Activated CD4-positive, alpha-beta T cell treated with anti-CD3 and anti-CD28 coated beads, Interleukin-2, amount 10 ng/mL, durations not matched to agents 7 days and 5 days (primary cell): Measurements from ENCODE around the gene YWHAQ. TPM values are rescaled to one million over a fixed set of nuclear protein-coding genes. Genes with fewer than 3 reads are reported as not detected.

Experiments used
- CTCF ChIA-PET: fragments of 350-600 bp; sonication (Branson Sonifier 250); formaldehyde crosslinking; loops from one replicate; lab custom pipeline; 2021; ENCODE audit warnings: antibody characterized with exemption; lab: Charles Lee
- POLR2A ChIA-PET: fragments of 350-600 bp; sonication (Branson Sonifier 250); formaldehyde crosslinking; loops from one replicate; lab custom pipeline; 2021; ENCODE audit warnings: antibody characterized with exemption; lab: Charles Lee
- DNase-seq: peaks from one replicate; pipeline ENCODE4 v3.0.0-alpha.2; 2020
- H3K27ac Mint-ChIP-seq: one replicate; pipeline ENCODE4 v1.8.0; 2021; ENCODE audit warnings: mild to moderate bottlenecking, moderate library complexity, mixed read lengths
- H3K27me3 Mint-ChIP-seq: one replicate; pipeline ENCODE4 v1.8.0; 2021; ENCODE audit warnings: mixed read lengths
- H3K36me3 Mint-ChIP-seq: one replicate; pipeline ENCODE4 v1.8.0; 2021; ENCODE audit warnings: low read depth, mixed read lengths
- H3K4me1 Mint-ChIP-seq: one replicate; pipeline ENCODE4 v1.8.0; 2021; ENCODE audit warnings: mixed read lengths
- H3K4me3 Mint-ChIP-seq: one replicate; pipeline ENCODE4 v1.8.0; 2021; ENCODE audit warnings: mild to moderate bottlenecking, moderate library complexity, mixed read lengths
- H3K9me3 Mint-ChIP-seq: one replicate; pipeline ENCODE4 v1.8.0; 2021; ENCODE audit warnings: mixed read lengths
- total RNA-seq, 2 experiments: library from RNA; stranded (reverse); gene quantifications; one replicate each; pipeline ENCODE4 v1.2.3, GENCODE V29; 2021

YWHAQ gene
- total RNA-seq, 2 experiments from 2014 or later: 308 to 322 TPM

- Mint-ChIP-seq H3K27me3 (peaks cover 12% of the 10 kb centered on the region), H3K36me3 (no peaks in the 10 kb centered on the region), H3K4me1 (peaks cover 30% of the 10 kb centered on the region), H3K27ac (no peak overlapping the region), H3K9me3 (no peaks in the 10 kb centered on the region), H3K4me3 (no peak overlapping the region)
- DNase-seq: no peak
- CTCF ChIA-PET: interaction anchor here (0.6 to 1.3 kb wide), 4 partner anchors 10 to 343 kb away, joined by 3 to 5 read pairs (median 4); partner anchors contain the start of gene YWHAQ
- POLR2A ChIA-PET: no interaction called here
Observed at GRCh38 chr2:9640403-9641104, 9.8 kb upstream of the YWHAQ start.

GRCh38 chr2:9639740-9640343 is 9.0 kb upstream of the YWHAQ start:
- ChIA-PET POLR2A (no interaction called here), CTCF (interaction anchor here (0.7 to 1.3 kb wide), 3 partner anchors 9 to 87 kb away, joined by 3 to 4 read pairs (median 4); partner anchors contain the start of gene YWHAQ)

GRCh38 chr2:9639000-9639602 is 8.3 kb upstream of the YWHAQ start:
- DNase-seq: no peak
- Mint-ChIP-seq H3K4me1 (peaks cover 30% of the 10 kb centered on the region), H3K27me3 (peaks cover 16% of the 10 kb centered on the region), H3K27ac (no peak overlapping the region), H3K36me3 (no peaks in the 10 kb centered on the region), H3K9me3 (no peaks in the 10 kb centered on the region), H3K4me3 (no peak overlapping the region)
- ChIA-PET POLR2A (no interaction called here), CTCF (interaction anchor here (0.7 to 3.2 kb wide), 6 partner anchors 17 to 88 kb away, joined by 3 to 15 read pairs (median 4); no protein-coding TSS in a partner anchor)

More at GRCh38 chr2:9639740-9640343, 9.0 kb upstream of the YWHAQ start:
- Mint-ChIP-seq H3K4me1 (peaks cover 30% of the 10 kb centered on the region), H3K27me3 (peaks cover 12% of the 10 kb centered on the region), H3K9me3 (no peaks in the 10 kb centered on the region), H3K36me3 (no peaks in the 10 kb centered on the region), H3K27ac (no peak overlapping the region), H3K4me3 (no peak overlapping the region)
- no peak for DNase-seq

DNA sequence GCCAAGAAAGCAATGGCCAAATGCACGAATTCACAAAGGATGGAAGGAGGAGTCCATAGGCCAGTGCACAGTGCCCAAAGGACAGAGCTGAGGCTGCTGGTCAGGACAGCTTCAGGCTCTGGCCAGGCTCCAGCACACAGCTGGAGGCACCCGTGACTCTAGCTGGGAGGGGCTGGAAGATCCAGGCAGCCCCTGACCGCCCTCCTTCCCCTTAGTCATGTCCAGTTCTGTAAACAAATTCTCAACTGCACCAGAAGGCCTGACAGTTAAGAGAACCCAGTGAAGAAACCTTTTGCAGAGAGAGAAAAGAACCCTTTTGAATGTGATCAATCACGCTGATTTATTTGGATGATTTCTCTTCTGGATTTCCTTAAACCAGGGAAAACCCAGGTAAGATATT is 7.7 kb upstream of the YWHAQ start:
- ChIA-PET POLR2A (no interaction called here), CTCF (interaction anchor here (0.7 to 3.2 kb wide), 8 partner anchors 18 to 114 kb away, joined by 3 to 15 read pairs (median 3); no protein-coding TSS in a partner anchor)
- peaks cover 28% of the 10 kb centered on the region for H3K4me1 Mint-ChIP-seq
- no peak for DNase-seq
- no peaks in the 10 kb centered on the region for H3K36me3 Mint-ChIP-seq
- peaks cover 14% of the 10 kb centered on the region for H3K27me3 Mint-ChIP-seq
- no peak overlapping the region for H3K27ac Mint-ChIP-seq
- H3K4me3 Mint-ChIP-seq: no peak overlapping the region
- H3K9me3 Mint-ChIP-seq: no peaks in the 10 kb centered on the region

GRCh38 chr2:9637330-9637729 is 6.5 kb upstream of the YWHAQ start:
- no peaks in the 10 kb centered on the region for H3K9me3 Mint-ChIP-seq
- CTCF ChIA-PET: interaction anchor here (0.9 to 3.2 kb wide), 6 partner anchors 9 to 115 kb away, joined by 3 to 15 read pairs (median 3); no protein-coding TSS in a partner anchor

GRCh38 chr2:9634133-9634532 is 3.3 kb upstream of the YWHAQ start:
- H3K27me3 Mint-ChIP-seq: peaks cover 14% of the 10 kb centered on the region
- H3K4me1 Mint-ChIP-seq: peaks cover 21% of the 10 kb centered on the region
- POLR2A ChIA-PET: no interaction called here
- H3K36me3 Mint-ChIP-seq: peaks cover 12% of the 10 kb centered on the region
- H3K9me3 Mint-ChIP-seq: peaks cover 4% of the 10 kb centered on the region
- CTCF ChIA-PET: interaction anchor here (0.7 to 1.9 kb wide), 4 partner anchors 9 to 79 kb away, joined by 3 to 7 read pairs (median 6); partner anchors contain the start of gene ADAM17
- H3K4me3 Mint-ChIP-seq: no peak overlapping the region
- no peak for DNase-seq
- H3K27ac Mint-ChIP-seq: no peak overlapping the region

More at GRCh38 chr2:9637330-9637729, 6.5 kb upstream of the YWHAQ start:
- POLR2A ChIA-PET: no interaction called here
- H3K4me1 Mint-ChIP-seq: peaks cover 22% of the 10 kb centered on the region
- no peak overlapping the region for H3K27ac Mint-ChIP-seq
- peaks cover 16% of the 10 kb centered on the region for H3K27me3 Mint-ChIP-seq
- no peaks in the 10 kb centered on the region for H3K36me3 Mint-ChIP-seq
- no peak overlapping the region for H3K4me3 Mint-ChIP-seq
- DNase-seq: no peak

DNA sequence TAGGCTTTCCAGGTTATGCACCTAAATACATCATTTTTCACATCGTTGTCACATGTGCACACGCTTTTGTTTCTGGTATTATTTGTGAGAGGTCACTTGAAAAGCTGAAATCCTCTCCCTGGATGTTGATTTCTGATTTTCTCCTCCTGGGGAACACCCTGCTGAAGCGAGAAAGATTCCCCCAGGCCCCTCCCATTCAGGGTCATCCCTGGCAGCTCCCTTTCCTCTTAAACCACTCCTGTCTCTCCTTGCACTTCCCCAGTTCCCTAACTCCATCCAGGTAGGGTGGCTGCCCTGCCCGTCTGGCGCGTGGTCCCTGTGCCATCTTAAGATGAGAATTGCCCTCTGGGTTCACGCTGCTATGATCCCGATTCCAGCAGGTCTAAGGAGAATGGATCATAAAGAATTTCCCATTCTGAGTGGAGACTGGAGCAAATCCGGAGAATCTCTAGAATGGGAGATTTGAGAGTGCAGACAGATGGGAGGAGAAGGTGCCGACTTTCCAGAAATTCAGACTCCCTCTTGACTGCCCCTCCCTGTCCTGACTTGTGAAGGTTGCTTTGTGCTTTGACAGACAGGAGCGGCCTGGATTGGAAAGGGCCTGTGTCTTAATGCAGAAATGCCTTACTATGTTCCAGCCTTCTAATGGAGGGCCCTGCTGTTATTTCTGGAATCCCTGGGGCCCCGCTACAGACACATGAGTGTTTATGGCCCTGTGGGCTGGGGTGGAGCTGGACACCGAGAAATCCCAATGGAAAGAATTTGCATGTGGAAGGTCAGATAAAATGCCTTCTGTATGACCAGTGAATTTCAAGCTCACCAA is 1.3 kb upstream of the YWHAQ start:
- ChIA-PET CTCF (interaction anchor here (0.7 to 1.9 kb wide), 2 partner anchors 16 to 86 kb away, joined by 3 to 7 read pairs; no protein-coding TSS in a partner anchor), POLR2A (no interaction called here)
- Mint-ChIP-seq H3K4me3 (peak overlapping the region; percentile 95), H3K4me1 (peaks cover 37% of the 10 kb centered on the region), H3K36me3 (peaks cover 33% of the 10 kb centered on the region), H3K9me3 (peaks cover 4% of the 10 kb centered on the region), H3K27ac (peak overlapping the region; percentile 96), H3K27me3 (peaks cover 14% of the 10 kb centered on the region)
- DNase-seq: no peak

DNA sequence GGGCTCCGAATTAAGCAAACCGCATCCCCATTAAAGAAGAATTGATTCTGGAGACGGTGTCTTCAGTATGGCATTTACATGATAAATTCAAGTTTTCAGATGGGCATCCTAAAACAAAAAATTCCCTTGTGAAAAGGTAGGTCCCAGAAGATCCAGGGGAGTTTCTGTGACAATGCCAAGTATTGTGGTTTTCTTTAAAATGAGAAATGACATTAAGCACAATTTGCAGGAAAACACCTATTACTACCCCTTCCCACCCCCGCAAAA is 689 bp upstream of the YWHAQ start:
- Mint-ChIP-seq H3K9me3 (peaks cover 4% of the 10 kb centered on the region), H3K36me3 (peaks cover 39% of the 10 kb centered on the region), H3K27ac (peak overlapping the region; percentile 96), H3K4me1 (peaks cover 40% of the 10 kb centered on the region), H3K27me3 (peaks cover 13% of the 10 kb centered on the region), H3K4me3 (peak overlapping the region; percentile 95)
- ChIA-PET CTCF (interaction anchor here (0.7 to 3.1 kb wide), 3 partner anchors 9 to 85 kb away, joined by 3 to 19 read pairs (median 4); no protein-coding TSS in a partner anchor), POLR2A (interaction anchor here (0.7 to 1.6 kb wide), 3 partner anchors 24 to 151 kb away, joined by 3 to 9 read pairs (median 3); no protein-coding TSS in a partner anchor)
- DNase-seq: no peak

DNA sequence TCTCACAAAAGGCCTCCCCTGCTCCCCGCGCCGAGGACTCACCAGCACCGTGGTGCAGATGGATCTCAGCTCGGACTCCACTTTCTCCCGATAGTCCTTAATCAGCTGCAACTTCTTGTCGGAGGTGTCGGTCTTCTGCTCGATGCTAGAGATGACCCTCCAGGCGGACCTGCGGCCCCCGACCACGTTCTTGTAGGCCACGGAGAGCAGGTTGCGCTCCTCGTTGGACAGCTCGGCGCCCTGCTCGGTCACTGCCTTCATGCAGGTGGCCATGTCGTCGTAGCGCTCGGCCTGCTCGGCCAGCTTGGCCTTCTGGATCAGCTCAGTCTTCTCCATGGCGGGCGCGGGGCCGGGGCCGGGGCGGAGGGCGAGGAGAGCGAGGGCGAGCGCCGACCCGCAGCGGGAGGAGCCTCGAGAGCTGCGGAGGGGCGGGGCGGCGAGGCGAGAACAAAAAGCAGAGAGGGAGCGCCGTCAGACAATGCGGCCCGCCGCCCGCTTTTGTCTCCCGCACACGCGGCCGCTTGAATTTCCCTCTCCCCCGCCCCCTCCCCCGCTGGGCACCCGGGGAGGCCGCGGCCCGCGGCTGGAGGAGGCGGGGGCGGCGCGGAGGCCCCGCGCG is 571 bp downstream of the YWHAQ start:
- DNase-seq: peak; percentile 77
- Mint-ChIP-seq H3K9me3 (peaks cover 4% of the 10 kb centered on the region), H3K4me3 (peak overlapping the region; percentile 95), H3K27me3 (peaks cover 12% of the 10 kb centered on the region), H3K27ac (peak overlapping the region; percentile 94), H3K36me3 (peaks cover 50% of the 10 kb centered on the region), H3K4me1 (peaks cover 53% of the 10 kb centered on the region)
- ChIA-PET POLR2A (interaction anchor here (0.7 to 1.6 kb wide), 4 partner anchors 25 to 155 kb away, joined by 3 to 9 read pairs (median 3); no protein-coding TSS in a partner anchor), CTCF (interaction anchor here (0.9 to 3.1 kb wide), 7 partner anchors 10 to 129 kb away, joined by 3 to 19 read pairs (median 5); no protein-coding TSS in a partner anchor)

GRCh38 chr2:9629222-9630116 is 1.3 kb downstream of the YWHAQ start:
- CTCF ChIA-PET: interaction anchor here (1.3 to 3.1 kb wide), 5 partner anchors 10 to 106 kb away, joined by 5 to 19 read pairs (median 6); no protein-coding TSS in a partner anchor
- POLR2A ChIA-PET: interaction anchor here (0.7 to 1.6 kb wide), 2 partner anchors 26 to 123 kb away, joined by 3 to 9 read pairs; no protein-coding TSS in a partner anchor
- peaks cover 10% of the 10 kb centered on the region for H3K27me3 Mint-ChIP-seq
- peaks cover 52% of the 10 kb centered on the region for H3K36me3 Mint-ChIP-seq
- DNase-seq: no peak
- peaks cover 54% of the 10 kb centered on the region for H3K4me1 Mint-ChIP-seq
- peak overlapping the region; percentile 95 for H3K4me3 Mint-ChIP-seq
- H3K27ac Mint-ChIP-seq: peak overlapping the region; percentile 94
- H3K9me3 Mint-ChIP-seq: peaks cover 4% of the 10 kb centered on the region

DNA sequence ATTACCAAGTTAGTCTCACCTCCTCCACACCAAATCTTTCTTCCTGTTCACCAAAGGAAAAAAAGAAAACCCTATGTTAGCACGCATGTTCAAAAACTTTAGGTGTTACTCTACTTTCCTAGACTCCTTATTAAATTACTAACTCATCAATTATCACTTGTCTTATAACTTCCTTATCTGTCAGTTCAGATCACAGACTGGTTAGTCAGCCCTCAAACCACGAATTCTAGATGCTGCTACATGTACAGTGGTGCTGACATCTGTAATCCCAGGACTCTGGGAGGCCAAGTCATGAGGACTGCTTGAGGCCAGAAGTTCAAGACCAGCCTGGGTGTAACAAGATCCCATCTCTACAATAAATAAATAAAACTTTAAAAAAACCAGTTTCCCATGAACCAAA is 3.5 kb downstream of the YWHAQ start:
- ChIA-PET CTCF (no interaction called here), POLR2A (no interaction called here)
- Mint-ChIP-seq H3K27me3 (peaks cover 2% of the 10 kb centered on the region), H3K27ac (no peak overlapping the region), H3K4me1 (peaks cover 65% of the 10 kb centered on the region), H3K36me3 (peaks cover 71% of the 10 kb centered on the region), H3K9me3 (peaks cover 4% of the 10 kb centered on the region), H3K4me3 (peak overlapping the region; percentile 95)
- no peak for DNase-seq
